Brain microvascular endothelial cell (primary cell): ENCODE measurements around the gene ACACA.
"Not testable (repeated sequence)": the region's sequence is repeated elsewhere in the genome, so short reads cannot be mapped to it uniquely, and the experiment has no call there.

Experiments used
- DNase-seq: peaks from one replicate; pipeline ENCODE4 v3.0.0-alpha.2; 2020
- H3K27ac ChIP-seq: fragments of 250-450 bp; sonication (Bioruptor Pico); 2 replicates; pipeline ENCODE4 v1.5.1; 2020; ENCODE audit warnings: mild to moderate bottlenecking, moderate library complexity
- H3K27me3 ChIP-seq: fragments of 250-450 bp; sonication (Bioruptor Pico); replicated peaks from 2 replicates; pipeline ENCODE4 v1.5.1; 2020; ENCODE audit warnings: mild to moderate bottlenecking
- H3K36me3 ChIP-seq: fragments of 250-450 bp; sonication (Bioruptor Pico); replicated peaks from 2 replicates; pipeline ENCODE4 v1.5.1; 2020; ENCODE audit warnings: mild to moderate bottlenecking
- H3K4me3 ChIP-seq: 2 replicates; pipeline ENCODE4 v1.5.1; 2011; ENCODE audit warnings: low read depth, mild to moderate bottlenecking, control low read depth, low read length, moderate library complexity
- in situ Hi-C: cut with HindIII; loops from 2 replicates; pipeline ENCODE4 v1.10.0; 2017; ENCODE audit warnings: low sequenced_read_pairs, low pct_ligation_motif_present
- TF ChIP-seq, protein P1 (sequence below): IDR thresholded peaks from 2 replicates; pipeline ENCODE4 v1.5.1; 2011; ENCODE audit warnings: low read depth, mild to moderate bottlenecking, moderate library complexity, low read length, control low read depth, inconsistent platforms; ENCODE audit errors: missing control alignments

Gene ACACA

GRCh38 chr17:37148156-37148555, 258.5 kb downstream of the ACACA start:
- Histone ChIP-seq H3K27ac (no peak overlapping the region), H3K27me3 (no peaks in the 10 kb centered on the region), H3K4me3 (no peak overlapping the region), H3K36me3 (peaks cover 11% of the 10 kb centered on the region)
- DNase-seq = no peak
- TF ChIP-seq, protein P1, sequence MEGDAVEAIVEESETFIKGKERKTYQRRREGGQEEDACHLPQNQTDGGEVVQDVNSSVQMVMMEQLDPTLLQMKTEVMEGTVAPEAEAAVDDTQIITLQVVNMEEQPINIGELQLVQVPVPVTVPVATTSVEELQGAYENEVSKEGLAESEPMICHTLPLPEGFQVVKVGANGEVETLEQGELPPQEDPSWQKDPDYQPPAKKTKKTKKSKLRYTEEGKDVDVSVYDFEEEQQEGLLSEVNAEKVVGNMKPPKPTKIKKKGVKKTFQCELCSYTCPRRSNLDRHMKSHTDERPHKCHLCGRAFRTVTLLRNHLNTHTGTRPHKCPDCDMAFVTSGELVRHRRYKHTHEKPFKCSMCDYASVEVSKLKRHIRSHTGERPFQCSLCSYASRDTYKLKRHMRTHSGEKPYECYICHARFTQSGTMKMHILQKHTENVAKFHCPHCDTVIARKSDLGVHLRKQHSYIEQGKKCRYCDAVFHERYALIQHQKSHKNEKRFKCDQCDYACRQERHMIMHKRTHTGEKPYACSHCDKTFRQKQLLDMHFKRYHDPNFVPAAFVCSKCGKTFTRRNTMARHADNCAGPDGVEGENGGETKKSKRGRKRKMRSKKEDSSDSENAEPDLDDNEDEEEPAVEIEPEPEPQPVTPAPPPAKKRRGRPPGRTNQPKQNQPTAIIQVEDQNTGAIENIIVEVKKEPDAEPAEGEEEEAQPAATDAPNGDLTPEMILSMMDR = no peak
- in situ Hi-C loops = no loop called here

DNA sequence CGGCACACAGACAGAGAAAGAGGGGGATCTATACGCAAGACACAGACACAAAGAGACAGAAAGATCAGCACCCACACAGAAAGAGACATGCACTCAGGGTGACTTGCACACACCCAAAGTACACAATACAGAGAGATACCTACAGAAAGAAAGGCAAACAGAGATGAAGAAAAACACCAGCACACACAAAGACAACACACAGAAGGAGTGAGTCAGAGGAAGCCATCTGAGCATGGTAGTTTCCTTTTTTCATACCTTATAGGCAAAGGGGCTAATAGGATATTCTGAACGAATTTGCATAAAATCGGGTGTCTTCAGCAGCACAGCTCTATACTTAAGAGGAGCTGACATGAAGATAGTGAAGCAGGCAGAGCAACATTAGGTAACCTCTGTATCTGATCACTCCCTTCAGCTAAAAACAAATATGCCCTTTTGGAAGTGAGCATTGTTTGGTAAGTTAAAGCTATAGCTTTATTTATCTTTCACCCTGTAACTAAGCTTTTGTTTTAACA, 259.3 kb downstream of the ACACA start:
- Histone ChIP-seq H3K27me3 (no peaks in the 10 kb centered on the region), H3K36me3 (peaks cover 7% of the 10 kb centered on the region), H3K4me3 (no peak overlapping the region), H3K27ac (no peak overlapping the region)
- TF ChIP-seq, protein P1 = no peak
- in situ Hi-C loops = no loop called here
- peak; percentile 40 for DNase-seq

DNA sequence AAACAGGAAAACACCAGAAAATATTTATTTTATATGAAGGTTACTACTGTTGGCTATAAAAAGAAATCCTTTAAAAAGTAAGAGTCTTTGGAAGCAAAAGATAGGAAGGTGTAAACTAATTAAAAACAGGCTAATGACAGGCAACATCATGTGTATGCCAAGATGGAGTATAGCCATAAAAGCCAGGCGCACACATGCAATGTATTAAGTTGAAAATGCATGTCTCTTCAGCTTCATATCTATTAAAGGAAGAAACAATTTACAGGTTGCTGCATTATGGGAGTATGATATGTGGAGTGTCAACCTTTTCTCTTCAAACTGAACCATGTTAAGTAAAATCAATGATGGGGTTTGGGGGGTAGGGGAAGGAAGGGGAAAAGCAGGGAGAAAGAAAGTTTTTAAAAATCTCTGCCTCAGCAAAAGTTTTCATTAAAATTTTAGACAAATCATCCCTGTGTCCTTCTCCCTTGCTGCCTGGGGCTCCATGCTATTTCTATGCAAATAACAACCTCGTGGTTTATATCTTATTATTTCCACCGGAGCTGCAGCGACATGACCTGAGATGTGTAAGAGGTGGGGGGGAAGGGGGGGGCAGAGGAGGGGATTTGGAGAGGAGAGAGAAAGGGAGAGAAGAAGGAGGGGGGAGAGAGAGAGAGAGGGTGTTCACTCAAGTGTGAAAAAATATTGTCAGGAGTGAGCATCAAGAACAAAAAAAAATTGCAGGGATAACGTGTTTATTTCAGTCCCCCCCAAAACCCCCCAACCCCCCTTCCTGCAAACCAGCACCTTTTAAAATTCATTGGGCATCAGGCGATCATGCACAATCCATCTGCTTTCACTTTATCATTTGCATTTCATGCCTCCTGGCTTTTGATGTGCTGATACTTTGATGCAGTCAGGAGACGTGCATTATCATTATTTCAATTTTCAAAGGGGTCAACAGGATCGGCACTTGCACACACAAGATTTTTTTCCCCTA, 260.3 kb downstream of the ACACA start:
- TF ChIP-seq, protein P1 = no peak
- in situ Hi-C loops = no loop called here
- H3K27ac ChIP-seq = no peak overlapping the region
- no peaks in the 10 kb centered on the region for H3K27me3 ChIP-seq
- H3K36me3 ChIP-seq = peaks cover 6% of the 10 kb centered on the region
- H3K4me3 ChIP-seq = no peak overlapping the region
- DNase-seq = no peak

DNA sequence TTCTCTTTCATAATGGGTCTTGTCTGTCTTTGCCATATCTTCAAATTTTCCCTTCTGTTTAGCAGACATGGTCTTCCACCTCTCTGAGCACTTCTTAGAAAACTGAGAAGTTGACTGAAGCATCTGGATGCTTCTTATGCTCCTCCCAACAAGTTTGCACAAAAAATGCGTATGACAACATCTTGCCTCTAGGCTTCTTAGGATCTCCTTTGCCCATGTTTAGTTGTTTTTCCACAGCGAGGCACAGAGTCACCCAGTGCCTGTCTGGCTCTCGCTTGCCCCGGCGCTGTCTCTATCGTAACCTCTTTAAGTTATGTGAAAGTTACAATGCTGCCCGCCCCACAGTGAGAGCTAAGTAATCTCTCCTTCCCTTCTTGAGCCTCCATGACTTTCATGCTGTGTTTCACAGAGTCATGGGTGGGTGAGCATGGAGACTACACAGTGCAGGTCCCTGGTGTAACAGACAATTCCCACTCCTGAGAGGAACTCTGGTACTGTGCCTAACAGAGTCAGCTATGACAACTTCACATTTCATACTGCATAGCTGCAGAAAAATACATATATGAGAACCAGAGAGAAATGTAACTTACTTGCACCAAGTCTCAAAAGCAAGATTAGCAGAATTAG, 262.4 kb downstream of the ACACA start:
- no peak overlapping the region for H3K4me3 ChIP-seq
- H3K27me3 ChIP-seq = no peaks in the 10 kb centered on the region
- in situ Hi-C loops = no loop called here
- TF ChIP-seq, protein P1 = no peak
- no peak overlapping the region for H3K27ac ChIP-seq
- H3K36me3 ChIP-seq = peaks cover 6% of the 10 kb centered on the region
- no peak for DNase-seq

DNA sequence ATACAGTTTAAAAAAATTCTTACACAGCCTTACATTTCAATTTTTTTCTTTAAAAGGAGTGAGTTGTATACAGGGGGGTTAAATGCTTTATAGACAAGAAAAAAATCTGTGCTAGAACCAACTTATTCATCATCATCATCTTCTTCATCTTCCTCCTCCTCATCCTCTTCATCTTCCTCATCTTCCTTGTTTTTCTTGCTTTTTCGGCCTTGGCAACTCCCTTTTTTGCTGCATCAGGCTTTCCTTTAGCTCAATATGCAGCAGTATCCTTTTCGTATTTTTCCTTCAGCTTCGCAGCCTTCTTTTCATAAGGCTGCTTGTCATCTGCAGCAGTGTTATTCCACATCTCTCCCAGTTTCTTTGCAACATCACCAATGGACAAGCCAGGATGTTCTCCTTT, 263.1 kb downstream of the ACACA start:
- H3K4me3 ChIP-seq, H3K27ac ChIP-seq, H3K27me3 ChIP-seq, H3K36me3 ChIP-seq, DNase-seq, in situ Hi-C loops: not testable (repeated sequence)

GRCh38 chr17:37142294-37142896, 264.2 kb downstream of the ACACA start:
- in situ Hi-C loops = no loop called here
- TF ChIP-seq, protein P1 = no peak
- no peaks in the 10 kb centered on the region for H3K27me3 ChIP-seq
- H3K36me3 ChIP-seq = peaks cover 6% of the 10 kb centered on the region
- H3K4me3 ChIP-seq = no peak overlapping the region
- H3K27ac ChIP-seq = no peak overlapping the region
- DNase-seq = no peak
